GM23338 (cell line): Measurements from ENCODE around the gene FAXC. TPM values are rescaled to one million over a fixed set of nuclear protein-coding genes. Genes with fewer than 3 reads are reported as not detected.

Experiments used
- ATAC-seq: fragments of 200-7000 bp; cut with Tn5 transposase; 3 replicates; pipeline ENCODE4 v1.9.1; 2020
- DNase-seq: peaks from one replicate; pipeline ENCODE4 v3.0.0-alpha.2; 2015; ENCODE audit warnings: low spot score
- H2AFZ ChIP-seq: fragments of 200-600 bp; sonication (generic); 2 replicates; pipeline ENCODE4 v1.8.0; 2016; ENCODE audit warnings: antibody characterized with exemption, mild to moderate bottlenecking, moderate library complexity
- H3F3A ChIP-seq: fragments of 200-600 bp; sonication (generic); replicated peaks from 2 replicates; pipeline ENCODE4 v1.8.0; 2017; ENCODE audit warnings: antibody characterized with exemption, mixed run types, low read depth
- H3K27ac ChIP-seq: fragments of 200-600 bp; sonication (generic); 2 replicates; pipeline ENCODE4 v1.6.1; 2016; ENCODE audit warnings: low read depth
- H3K27me3 ChIP-seq: fragments of 200-600 bp; sonication (generic); 2 replicates; pipeline ENCODE4 v1.8.0; 2016; ENCODE audit warnings: mild to moderate bottlenecking, mixed run types, moderate library complexity; ENCODE audit not compliant: insufficient read depth
- H3K36me3 ChIP-seq: fragments of 200-600 bp; sonication (generic); 2 replicates; pipeline ENCODE4 v1.8.0; 2016; ENCODE audit warnings: mild to moderate bottlenecking; ENCODE audit not compliant: insufficient read depth
- H3K4me1 ChIP-seq: fragments of 200-600 bp; sonication (generic); 2 replicates; pipeline ENCODE4 v1.8.0; 2016; ENCODE audit warnings: mild to moderate bottlenecking, moderate library complexity; ENCODE audit not compliant: insufficient read depth
- H3K4me2 ChIP-seq: fragments of 200-600 bp; sonication (generic); 2 replicates; pipeline ENCODE4 v1.7.1; 2017; ENCODE audit warnings: mixed run types
- H3K4me3 ChIP-seq: fragments of 200-600 bp; sonication (generic); 2 replicates; pipeline ENCODE4 v1.6.1; 2016; ENCODE audit warnings: mixed run types
- H3K79me2 ChIP-seq: fragments of 200-600 bp; sonication (generic); replicated peaks from 2 replicates; pipeline ENCODE4 v1.8.0; 2017; ENCODE audit warnings: mild to moderate bottlenecking; ENCODE audit not compliant: insufficient read depth
- H3K9me2 ChIP-seq: fragments of 200-600 bp; sonication (generic); 2 replicates; pipeline ENCODE4 v1.8.0; 2017; ENCODE audit not compliant: insufficient read depth
- H4K20me1 ChIP-seq: fragments of 200-600 bp; sonication (generic); replicated peaks from 2 replicates; pipeline ENCODE4 v1.8.0; 2017; ENCODE audit warnings: mild to moderate bottlenecking; ENCODE audit not compliant: insufficient read depth
- H3K27ac Mint-ChIP-seq: 2 replicates; pipeline ENCODE4 v1.8.0; 2020; ENCODE audit warnings: inconsistent platforms, mild to moderate bottlenecking, moderate library complexity, mixed read lengths
- H3K27me3 Mint-ChIP-seq: 3 replicates; pipeline ENCODE4 v1.8.0; 2022; ENCODE audit warnings: low read depth, mild to moderate bottlenecking, moderate library complexity, mixed read lengths, inconsistent platforms; ENCODE audit not compliant: insufficient read depth, poor library complexity
- H3K36me3 Mint-ChIP-seq: 3 replicates; pipeline ENCODE4 v1.8.0; 2021; ENCODE audit warnings: low read depth, mild to moderate bottlenecking, inconsistent platforms, moderate library complexity, mixed read lengths
- H3K4me1 Mint-ChIP-seq: 3 replicates; pipeline ENCODE4 v1.8.0; 2020; ENCODE audit warnings: mild to moderate bottlenecking, inconsistent platforms, mixed read lengths
- H3K4me3 Mint-ChIP-seq: 3 replicates; pipeline ENCODE4 v1.8.0; 2021; ENCODE audit warnings: moderate library complexity, mild to moderate bottlenecking, inconsistent platforms, mixed read lengths
- H3K9me3 Mint-ChIP-seq: 3 replicates; pipeline ENCODE4 v1.8.0; 2020; ENCODE audit warnings: moderate library complexity, mild to moderate bottlenecking, inconsistent platforms, mixed read lengths
- CREB1 ChIP-seq: fragments of 250-450 bp; sonication (Bioruptor Pico); IDR thresholded peaks from 2 replicates; pipeline ENCODE4 v1.5.0; 2020; ENCODE audit warnings: low read depth, mild to moderate bottlenecking, moderate library complexity
- ETS1 ChIP-seq: IDR thresholded peaks from 2 replicates; pipeline ENCODE4 v1.6.1; 2016; ENCODE audit warnings: antibody characterized with exemption
- EZH2phosphoT487 ChIP-seq: fragments of 200-600 bp; sonication (generic); IDR thresholded peaks from one replicate; pipeline ENCODE4 v1.8.1; 2018; ENCODE audit warnings: antibody characterized with exemption; ENCODE audit not compliant: unreplicated experiment
- POLR2AphosphoS5 ChIP-seq: IDR thresholded peaks from 2 replicates; pipeline ENCODE4 v1.6.1; 2016; ENCODE audit warnings: antibody characterized with exemption, low read depth
- ZNF114 ChIP-seq: fragments of 250-450 bp; sonication (Bioruptor Pico); IDR thresholded peaks from 2 replicates; pipeline ENCODE4 v1.5.0; 2020; ENCODE audit warnings: mild to moderate bottlenecking, moderate library complexity
- long read RNA-seq: library from polyadenylated mRNA; unstranded; transcript quantifications from one replicate; pipeline ENCODE4 v2.0.0, GENCODE V29; 2020; ENCODE audit not compliant: unreplicated experiment
- polyA plus RNA-seq: library from polyadenylated mRNA; unstranded; fragments of >200 nt; fragmentation: Nextera tagmentation; extraction: Ambion mirVana; gene quantifications from 2 replicates; pipeline ENCODE4 v1.2.1, GENCODE V29; 2016
- total RNA-seq: library from RNA; depleted of rRNA; stranded (reverse); fragments of >200 nt; shearing (Covaris generic); gene quantifications from 2 replicates; pipeline ENCODE4 v1.2.3, GENCODE V29; 2014; rRNA removed
- TF ChIP-seq, protein P1 (sequence below), 2 experiments: fragments of 200-600 bp in 1 of 2; sonication (generic) in 1 of 2; conservative IDR thresholded peaks; 2 replicates each; pipeline versions ENCODE4 v1.5.1 to v1.6.1; 2016 to 2017; ENCODE audit warnings: antibody characterized with exemption in 2 of 2, low read depth in 2 of 2, mild to moderate bottlenecking in 2 of 2, moderate library complexity in 1 of 2

FAXC gene
- total RNA-seq (10.5 and 18.3 TPM in 2 replicates), polyA plus RNA-seq (15.2 and 15.7 TPM in 2 replicates)
- long read RNA-seq, full-length matches to known transcripts = 1 of 5 reads
- long read RNA-seq, partial matches to known transcripts = 1 of 5 reads
- long read RNA-seq, other reads (novel, unspliced or antisense) = 3 of 5 reads

GRCh38 chr6:99349171-99350141, at the start of gene FAXC:
TSS of gene FAXC (minus strand) at chr6:99349674. CDS start at chr6:99349372, 302 bp downstream.
- Histone ChIP-seq H3K27me3 (peaks cover 12% of the 10 kb centered on the region; the same call in 1 of the 2 replicates), H2AFZ (peak within 1 kb of the TSS; percentile 89), H4K20me1 (no peaks in the 10 kb centered on the region), H3K4me2 (peak within 1 kb of the TSS; percentile 96), H3F3A (no peaks in the 10 kb centered on the region), H3K4me1 (peaks cover 24% of the 10 kb centered on the region), H3K4me3 (peak within 1 kb of the TSS; percentile 56), H3K27ac (no peak within 1 kb of the TSS; the same call in 1 of the 2 replicates), H3K79me2 (no peaks in the 10 kb centered on the region), H3K36me3 (no peaks in the 10 kb centered on the region), H3K9me2 (no peaks in the 10 kb centered on the region)
- no peaks in the 10 kb centered on the region for H3K9me3 Mint-ChIP-seq
- H3K36me3 Mint-ChIP-seq = no peaks in the 10 kb centered on the region
- TF ChIP-seq POLR2AphosphoS5 (peak; percentile 45), EZH2phosphoT487 (no peak), CREB1 (CRISPR knock-in tag) (peak; percentile 69)
- TF ChIP-seq, protein P1, sequence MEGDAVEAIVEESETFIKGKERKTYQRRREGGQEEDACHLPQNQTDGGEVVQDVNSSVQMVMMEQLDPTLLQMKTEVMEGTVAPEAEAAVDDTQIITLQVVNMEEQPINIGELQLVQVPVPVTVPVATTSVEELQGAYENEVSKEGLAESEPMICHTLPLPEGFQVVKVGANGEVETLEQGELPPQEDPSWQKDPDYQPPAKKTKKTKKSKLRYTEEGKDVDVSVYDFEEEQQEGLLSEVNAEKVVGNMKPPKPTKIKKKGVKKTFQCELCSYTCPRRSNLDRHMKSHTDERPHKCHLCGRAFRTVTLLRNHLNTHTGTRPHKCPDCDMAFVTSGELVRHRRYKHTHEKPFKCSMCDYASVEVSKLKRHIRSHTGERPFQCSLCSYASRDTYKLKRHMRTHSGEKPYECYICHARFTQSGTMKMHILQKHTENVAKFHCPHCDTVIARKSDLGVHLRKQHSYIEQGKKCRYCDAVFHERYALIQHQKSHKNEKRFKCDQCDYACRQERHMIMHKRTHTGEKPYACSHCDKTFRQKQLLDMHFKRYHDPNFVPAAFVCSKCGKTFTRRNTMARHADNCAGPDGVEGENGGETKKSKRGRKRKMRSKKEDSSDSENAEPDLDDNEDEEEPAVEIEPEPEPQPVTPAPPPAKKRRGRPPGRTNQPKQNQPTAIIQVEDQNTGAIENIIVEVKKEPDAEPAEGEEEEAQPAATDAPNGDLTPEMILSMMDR (conservative IDR thresholded peaks at IDR 0.05; ENCODE audit: low read depth in 2 of 2) = peak; percentile 23 to 49; a peak in 2 of 4 replicates
- peaks cover 12% of the 10 kb centered on the region for H3K27me3 Mint-ChIP-seq
- ATAC-seq = peak; percentile 82
- peaks cover 27% of the 10 kb centered on the region for H3K4me1 Mint-ChIP-seq
- DNase-seq = peak; percentile 83
- peak within 1 kb of the TSS; percentile 90 for H3K4me3 Mint-ChIP-seq
- peak within 1 kb of the TSS; percentile 93 for H3K27ac Mint-ChIP-seq

- H3K9me2 ChIP-seq = no peaks in the 10 kb centered on the region
- H3K4me1 Mint-ChIP-seq = peaks cover 4% of the 10 kb centered on the region
- H3K9me3 Mint-ChIP-seq = no peaks in the 10 kb centered on the region
- H3K4me3 ChIP-seq = no peak overlapping the region
- H3F3A ChIP-seq = peaks cover 23% of the 10 kb centered on the region; the same call in 1 of the 2 replicates
- TF ChIP-seq ZNF114 (CRISPR knock-in tag) (no peak), ETS1 (no peak), CREB1 (CRISPR knock-in tag) (no peak)
- peaks cover 29% of the 10 kb centered on the region for H3K36me3 ChIP-seq
- H3K79me2 ChIP-seq = peaks cover 7% of the 10 kb centered on the region; the same call in 1 of the 2 replicates
- no peak overlapping the region for H3K27ac ChIP-seq
- DNase-seq (no peak), ATAC-seq (no peak)
- 0 out of 2 replicates have a peak, but pooled peaks cover 5% of the 10 kb centered on the region for H3K4me1 ChIP-seq
- no peaks in the 10 kb centered on the region for H3K27me3 ChIP-seq
- H3K27ac Mint-ChIP-seq = no peak overlapping the region
- H3K4me3 Mint-ChIP-seq = no peak overlapping the region
- H4K20me1 ChIP-seq = no peaks in the 10 kb centered on the region; the same call in 1 of the 2 replicates
- H3K27me3 Mint-ChIP-seq = peaks cover 13% of the 10 kb centered on the region
- no peak overlapping the region for H3K4me2 ChIP-seq
- H2AFZ ChIP-seq = no peak overlapping the region
- H3K36me3 Mint-ChIP-seq = peaks cover 33% of the 10 kb centered on the region
Measured at GRCh38 chr6:99397287-99397686, 47.8 kb upstream of the FAXC start.
